ENCODE measurements around the gene EFL1. TPM values are rescaled to one million over a fixed set of nuclear protein-coding genes. Genes with fewer than 3 reads are reported as not detected.
"Not testable (repeated sequence)": the region's sequence is repeated elsewhere in the genome, so short reads cannot be mapped to it uniquely, and the experiment has no call there.

EFL1 gene
- total RNA-seq, 1 donor from 2014 or later, result 21.0 TPM

- DNase-seq, result no peak
These were observed 12.9 kb upstream of the EFL1 start for GRCh38 chr15:82275410-82275809.

GRCh38 chr15:82272154-82272553, 9.6 kb upstream of the EFL1 start:
- DNase-seq, result no peak

GRCh38 chr15:82268454-82268853, 5.9 kb upstream of the EFL1 start:
- not testable (repeated sequence) for DNase-seq

- DNase-seq, result not testable (repeated sequence)
These were observed 4.6 kb upstream of the EFL1 start for GRCh38 chr15:82267137-82267536.

GRCh38 chr15:82263350-82263749, 816 bp upstream of the EFL1 start:
- no peak for DNase-seq

- peak; percentile 1 for DNase-seq
These were observed 740 bp downstream of the EFL1 start for GRCh38 chr15:82261566-82262421.

GRCh38 chr15:82248261-82248660, 14.3 kb downstream of the EFL1 start:
- not testable (repeated sequence) for DNase-seq

GRCh38 chr15:82245956-82246355, 16.6 kb downstream of the EFL1 start:
- DNase-seq, result not testable (repeated sequence)

GRCh38 chr15:82243644-82244043, 18.9 kb downstream of the EFL1 start:
- DNase-seq, result not testable (repeated sequence)

- DNase-seq, result not testable (repeated sequence)
These were observed 20.6 kb downstream of the EFL1 start for GRCh38 chr15:82241836-82242499.

- DNase-seq, result no peak
These were observed 22.7 kb downstream of the EFL1 start for GRCh38 chr15:82239685-82240391.

GRCh38 chr15:82237944-82238534, 24.5 kb downstream of the EFL1 start:
- not testable (repeated sequence) for DNase-seq

- no peak for DNase-seq
These were observed 30.7 kb downstream of the EFL1 start for GRCh38 chr15:82231842-82232241.

GRCh38 chr15:82231233-82231632, 31.3 kb downstream of the EFL1 start:
- no peak for DNase-seq

GRCh38 chr15:82228750-82229149, 33.8 kb downstream of the EFL1 start:
- no peak for DNase-seq

GRCh38 chr15:82221535-82221934, 41.0 kb downstream of the EFL1 start:
- DNase-seq, result not testable (repeated sequence)

GRCh38 chr15:82216092-82216491, 46.4 kb downstream of the EFL1 start:
- DNase-seq, result not testable (repeated sequence)

- not testable (repeated sequence) for DNase-seq
These were observed 50.3 kb downstream of the EFL1 start for GRCh38 chr15:82212201-82212600.

- DNase-seq, result not testable (repeated sequence)
These were observed 52.4 kb downstream of the EFL1 start for GRCh38 chr15:82210066-82210597.

GRCh38 chr15:82204575-82204974, 58.0 kb downstream of the EFL1 start:
- not testable (repeated sequence) for DNase-seq

- peak; percentile 85 for DNase-seq
These were observed 64.6 kb downstream of the EFL1 start for GRCh38 chr15:82197733-82198594.
